GM19455 (cell line): ENCODE measurements around the gene TXNDC12.
"Not testable (repeated sequence)": the region's sequence is repeated elsewhere in the genome, so short reads cannot be mapped to it uniquely, and the experiment has no call there.

ENCODE experiments used
- ATAC-seq: cut with Tn5 transposase; IDR thresholded peaks from one replicate; pipeline ENCODE4 v1.9.1; 2021; ENCODE audit not compliant: unreplicated experiment

Gene TXNDC12

GRCh38 chr1:52049337-52049736 is 5.7 kb downstream of the TXNDC12 start:
- not testable (repeated sequence) for ATAC-seq

DNA sequence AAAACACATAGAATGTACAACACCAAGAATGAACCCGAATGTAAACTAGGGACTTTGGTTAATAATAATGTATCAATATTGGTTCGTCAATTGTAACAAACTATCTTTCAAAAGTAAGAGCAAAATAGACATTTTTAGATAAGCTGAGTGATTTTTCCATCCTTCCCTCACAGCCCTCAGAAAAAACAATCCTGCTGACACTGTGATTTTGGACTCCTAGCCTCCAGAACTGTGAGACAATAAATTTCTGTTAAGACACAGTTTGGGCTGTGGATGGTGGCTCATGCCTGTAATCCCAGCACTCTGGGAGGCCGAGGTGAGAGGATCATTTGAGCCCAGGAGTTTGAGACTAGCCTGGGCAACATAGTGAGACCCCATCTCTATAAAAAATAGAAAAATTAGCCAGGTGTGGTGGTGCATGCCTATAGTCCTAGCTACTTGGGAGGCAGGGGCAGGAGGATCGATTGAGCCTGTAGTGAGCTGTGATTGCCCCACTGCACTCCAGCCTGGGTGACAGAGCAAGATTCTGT is 9.3 kb downstream of the TXNDC12 start:
- ATAC-seq, result not testable (repeated sequence)

- ATAC-seq, result no peak
Measured at GRCh38 chr1:52045236-52045635, 9.8 kb downstream of the TXNDC12 start.

- no peak for ATAC-seq
Measured at GRCh38 chr1:52041551-52042185, 13.3 kb downstream of the TXNDC12 start.

- ATAC-seq, result no peak
Measured at GRCh38 chr1:52037909-52038308, 17.1 kb downstream of the TXNDC12 start.

DNA sequence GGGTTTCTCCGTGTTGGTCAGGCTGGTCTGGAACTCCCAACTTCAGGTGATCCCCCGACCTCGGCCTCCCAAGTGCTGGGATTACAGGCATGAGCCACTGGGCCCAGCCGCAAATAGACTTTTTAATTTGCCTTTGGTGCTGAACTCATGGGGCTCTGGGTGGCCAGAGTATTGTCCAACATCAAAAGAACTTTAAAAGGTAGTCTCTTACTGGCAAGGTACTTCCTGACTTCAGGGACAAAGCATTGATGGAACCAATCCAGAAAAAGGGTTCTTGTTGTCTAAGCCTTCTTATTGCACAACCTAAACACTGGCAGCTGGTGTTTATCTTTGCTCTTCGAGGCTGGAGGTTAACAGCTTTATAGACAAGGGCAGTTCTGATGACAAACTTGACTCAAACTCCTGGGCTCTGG is 17.6 kb downstream of the TXNDC12 start:
- ATAC-seq, result no peak

DNA sequence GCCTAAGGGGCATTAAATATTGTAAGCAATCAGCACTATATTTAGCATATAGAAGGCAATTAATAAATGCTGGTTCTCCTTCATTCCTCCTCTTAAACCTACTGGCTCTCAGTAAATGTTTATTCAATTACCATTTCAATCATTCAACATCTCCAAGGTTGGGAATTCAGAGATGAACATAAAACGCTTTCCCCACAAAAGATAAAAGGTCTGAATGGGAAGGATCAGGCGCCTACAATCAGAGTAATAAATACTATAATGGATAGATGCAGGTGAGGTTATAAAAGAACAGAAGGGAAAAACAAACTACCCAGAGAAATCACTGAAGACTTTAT is 21.0 kb downstream of the TXNDC12 start:
- ATAC-seq, result no peak

GRCh38 chr1:52033190-52034049 is 21.6 kb downstream of the TXNDC12 start, which contains the start of gene KTI12:
KTI12 (minus strand) TSS chr1:52033810; CDS start chr1:52033761, 49 bp downstream.
- peak; percentile 90 for ATAC-seq

GRCh38 chr1:52032785-52033131 is 22.2 kb downstream of the TXNDC12 start:
- ATAC-seq, result peak; percentile 36

DNA sequence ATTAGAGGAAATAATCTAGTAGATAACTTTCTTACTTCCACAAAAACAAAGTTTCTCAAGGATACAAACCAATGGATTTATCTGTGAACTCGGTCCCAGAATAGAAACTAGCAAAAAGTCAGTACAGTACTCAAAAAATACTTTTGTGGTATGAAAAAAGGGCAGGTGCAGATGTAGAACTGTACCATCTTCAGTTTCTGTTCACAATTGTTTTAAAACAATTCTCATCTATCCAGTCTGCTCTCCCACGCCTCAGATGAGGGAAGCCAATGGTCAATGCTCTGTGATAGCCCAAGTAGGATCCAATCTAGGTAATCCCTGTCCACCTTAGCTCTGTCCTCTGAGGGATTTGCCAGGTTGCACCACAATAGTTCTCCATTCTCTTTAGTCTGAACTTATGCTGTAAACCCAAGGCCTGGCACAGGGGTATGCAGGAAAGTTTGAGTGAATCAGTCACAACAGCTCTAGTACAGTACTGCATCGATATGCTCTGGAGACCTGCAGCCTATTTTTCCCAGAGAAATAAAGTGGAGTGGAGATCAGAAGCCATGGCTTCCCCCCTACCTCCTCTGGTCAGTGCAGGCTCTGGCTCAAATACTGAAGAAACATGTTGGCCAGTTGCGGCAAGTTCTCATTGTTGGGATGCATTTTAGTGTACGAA is 22.7 kb downstream of the TXNDC12 start:
- peak; percentile 36 for ATAC-seq

DNA sequence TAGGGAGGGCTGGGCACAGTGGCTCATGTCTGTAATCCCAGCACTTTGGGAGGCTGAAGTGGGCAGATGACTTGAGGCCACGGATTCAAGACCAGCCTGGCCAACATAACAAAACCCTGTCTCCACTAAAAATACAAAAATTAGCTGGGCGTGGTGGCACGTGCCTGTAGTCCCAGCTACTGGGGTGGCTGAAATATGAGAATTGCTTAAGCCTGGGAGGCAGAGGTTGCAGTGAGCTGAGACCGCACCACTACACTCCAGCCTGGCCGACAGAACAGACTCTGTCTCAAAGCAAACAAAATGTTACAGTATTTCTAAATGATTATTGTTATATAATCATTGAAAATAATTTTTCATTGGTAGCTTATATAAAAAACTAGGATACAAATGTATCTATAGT is 26.2 kb downstream of the TXNDC12 start:
- ATAC-seq, result not testable (repeated sequence)

- ATAC-seq, result no peak
Measured at GRCh38 chr1:52028328-52028727, 26.7 kb downstream of the TXNDC12 start.

DNA sequence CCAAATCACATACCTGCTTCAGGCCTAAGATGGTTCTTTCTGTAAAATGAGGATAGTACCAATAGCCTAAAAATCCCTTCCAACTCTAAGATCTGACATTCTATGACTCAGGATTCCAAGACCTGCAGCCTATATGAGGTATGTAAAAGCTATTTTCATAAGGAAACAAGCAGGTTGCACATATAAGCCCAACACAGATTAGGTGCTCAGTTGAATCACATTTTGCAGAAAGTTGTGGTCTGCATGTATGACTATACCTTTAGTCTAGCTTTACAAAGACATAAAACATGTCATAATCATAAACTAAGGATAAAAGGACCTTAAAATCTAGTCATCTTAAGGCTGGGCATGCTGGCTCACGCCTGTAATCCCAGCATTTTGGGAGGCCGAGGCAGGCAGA is 28.7 kb downstream of the TXNDC12 start:
- no peak for ATAC-seq

DNA sequence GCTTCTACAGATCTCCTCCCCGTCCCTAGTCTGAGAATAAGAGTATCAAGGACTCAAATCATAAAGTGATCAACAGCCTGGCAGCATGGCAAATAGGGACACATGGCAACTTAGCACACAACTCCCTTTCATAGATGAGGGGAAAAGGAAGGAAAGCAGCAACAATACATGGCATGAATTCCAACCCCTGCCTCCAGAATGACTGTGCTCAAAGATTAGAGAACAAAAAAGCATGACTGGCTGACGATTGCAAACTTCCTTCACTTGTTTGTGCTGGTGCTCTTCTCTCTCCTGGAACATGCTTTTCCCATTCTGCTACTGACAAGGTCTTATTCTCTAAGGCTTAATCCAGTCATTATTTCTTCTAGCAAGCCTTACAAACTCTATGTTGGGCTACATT is 32.9 kb downstream of the TXNDC12 start:
- ATAC-seq, result no peak

- no peak for ATAC-seq
Measured at GRCh38 chr1:52008071-52008809, 46.8 kb downstream of the TXNDC12 start.

DNA sequence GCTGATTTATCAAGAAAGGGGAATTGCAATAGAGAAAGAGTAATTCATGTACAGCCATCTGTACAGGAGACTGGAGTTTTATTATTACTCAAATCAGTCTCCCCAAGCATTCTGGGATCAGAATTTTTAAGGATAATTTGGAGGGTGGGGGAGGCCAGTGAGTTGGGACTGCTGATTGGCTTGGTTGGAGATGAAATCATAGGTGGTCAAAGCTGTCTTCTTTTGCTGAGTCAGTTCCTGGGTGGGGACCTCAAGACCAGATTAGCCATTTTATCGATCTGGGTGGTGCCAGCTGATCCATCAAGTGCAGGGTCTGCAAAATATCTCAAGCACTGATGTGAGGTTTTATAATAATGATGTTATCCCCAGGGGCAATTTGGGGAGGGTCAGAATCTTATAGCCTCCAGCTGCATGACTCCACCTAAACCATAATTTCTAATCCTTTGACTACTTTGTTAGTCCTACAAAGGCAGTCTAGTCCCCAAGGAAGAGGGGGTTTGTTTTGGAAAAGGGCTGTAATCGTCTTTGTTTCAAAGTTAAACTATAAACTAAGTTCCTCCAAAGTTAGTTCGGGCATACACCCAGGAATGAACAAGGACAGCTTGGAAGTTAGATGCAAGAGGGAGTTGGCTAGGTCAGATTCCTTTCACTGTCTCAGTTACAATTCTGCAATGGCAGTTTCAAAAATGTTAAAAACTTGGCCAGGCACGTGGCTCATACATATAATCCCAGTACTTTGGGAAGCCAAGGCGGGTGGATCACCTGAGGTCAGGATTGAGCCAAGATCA is 47.6 kb downstream of the TXNDC12 start:
- ATAC-seq, result no peak

- ATAC-seq, result not testable (repeated sequence)
Measured at GRCh38 chr1:52006081-52006553, 48.9 kb downstream of the TXNDC12 start.

DNA sequence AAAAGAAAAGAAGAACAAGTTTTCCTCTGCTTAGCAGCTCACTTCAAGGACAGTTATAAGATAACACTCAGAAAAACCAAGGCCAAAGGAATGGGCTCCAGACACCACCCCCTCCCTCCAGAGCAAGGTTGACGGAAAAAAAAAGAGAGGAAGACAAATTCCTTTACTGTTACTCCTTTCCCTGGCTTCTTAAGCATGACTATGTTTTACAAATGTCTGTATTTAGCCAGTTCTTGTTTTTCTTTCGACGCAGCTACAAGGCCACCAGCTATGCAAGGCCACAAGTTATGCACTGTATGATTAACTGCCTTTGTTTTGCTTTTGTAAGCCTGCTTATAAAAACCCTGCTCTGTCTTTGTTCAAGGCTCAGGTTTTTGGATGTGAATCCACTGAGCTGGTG is 49.4 kb downstream of the TXNDC12 start:
- ATAC-seq, result not testable (repeated sequence)

- ATAC-seq, result no peak
Measured at GRCh38 chr1:52003877-52004276, 51.1 kb downstream of the TXNDC12 start.
